Spleen (tissue), 11 donors: ENCODE data around the gene SETD3. TPM values are rescaled to one million over a fixed set of nuclear protein-coding genes. Genes with fewer than 3 reads are reported as not detected.

Source experiments
- DNase-seq: peaks from one replicate; pipeline ENCODE4 v3.0.0-alpha.2; 2020
- H3K27ac ChIP-seq, 8 donors: fragments of 200-600 bp; sonication (generic) in 7 of 8; 1 replicate in 4 of 8; 2 replicates in 4 of 8; pipeline versions ENCODE4 v1.5.0 to v1.8.0; 2016 to 2021; ENCODE audit warnings: inconsistent platforms in 4 of 8, mild to moderate bottlenecking in 4 of 8, moderate library complexity in 1 of 8
- H3K27me3 ChIP-seq, 7 donors: fragments of 200-600 bp; sonication (generic) in 6 of 7; replicated peaks in 1 of 7; 1 replicate in 4 of 7; 2 replicates in 3 of 7; pipeline versions ENCODE4 v1.5.0 to v1.8.0; 2016 to 2021; ENCODE audit warnings: inconsistent platforms in 3 of 7, mild to moderate bottlenecking in 1 of 7
- H3K36me3 ChIP-seq, 6 donors: fragments of 200-600 bp; sonication (generic) in 5 of 6; 1 replicate in 4 of 6; 2 replicates in 2 of 6; pipeline versions ENCODE4 v1.5.0 to v1.8.0; 2016 to 2021; ENCODE audit warnings: inconsistent platforms in 2 of 6
- H3K4me1 ChIP-seq, 6 donors: fragments of 200-600 bp; sonication (generic) in 5 of 6; 1 replicate in 3 of 6; 2 replicates in 3 of 6; pipeline versions ENCODE4 v1.5.0 to v1.8.0; 2016 to 2021; ENCODE audit warnings: inconsistent platforms in 3 of 6
- H3K4me3 ChIP-seq, 8 donors: fragments of 200-600 bp; sonication (generic) in 7 of 8; 1 replicate in 4 of 8; 2 replicates in 4 of 8; pipeline versions ENCODE4 v1.5.0 to v1.8.0; 2016 to 2021; ENCODE audit warnings: inconsistent platforms in 4 of 8, mild to moderate bottlenecking in 4 of 8, moderate library complexity in 2 of 8
- H3K9me3 ChIP-seq, 8 donors: fragments of 200-600 bp; sonication (generic) in 7 of 8; 1 replicate in 4 of 8; 2 replicates in 4 of 8; pipeline versions ENCODE4 v1.5.0 to v1.8.0; 2016 to 2021; ENCODE audit warnings: inconsistent platforms in 4 of 8
- POLR2A ChIP-seq, 3 donors: fragments of 450-650 bp; IDR thresholded peaks; one replicate each; pipeline ENCODE4 v1.5.1; 2017; ENCODE audit warnings: antibody characterized with exemption in 3 of 3, mild to moderate bottlenecking in 1 of 3
- POLR2AphosphoS5 ChIP-seq, 3 donors: sonication (generic); formaldehyde crosslinking; IDR thresholded peaks; one replicate each; pipeline ENCODE4 v1.5.1; 2017; ENCODE audit warnings: antibody characterized with exemption in 3 of 3
- WGBS, 5 donors: extraction: QIAGEN DNeasy Blood & Tissue Kit in 3 of 5; methylation state at CpG; one replicate each; pipeline versions ENCODE4 v1.1.5 to v1.1.7; 2013 to 2018; 5-methylcytosine and 5-hydroxymethylcytosine counted together
- intact Hi-C: fragments of 100-400 bp; cut with DNase I; formaldehyde crosslinking; loops from one replicate; pipeline ENCODE4 v1.15.0; 2023; ENCODE audit warnings: low total_unique reads
- polyA plus RNA-seq, 3 donors: library from polyadenylated mRNA; stranded (reverse); fragments of 200-250 nt; gene quantifications; one replicate each; pipeline ENCODE4 v1.2.1, GENCODE V29; 2013
- total RNA-seq, 7 donors: library from RNA; depleted of rRNA in 3 of 7; stranded (reverse); fragments of >200 nt in 3 of 7; fragmentation: NEBNext Ultra II Directional in 4 of 7; extraction: Animal tissue kit (Norgen Biotek cat#: 25700) in 4 of 7; gene quantifications; one replicate each; pipeline versions ENCODE4 v1.1.0 to v1.2.1, GENCODE V29; 2016 to 2021
- TF ChIP-seq, protein P1 (sequence below), 11 experiments: fragments of 200-600 bp in 7 of 11; fragments of 450-650 bp in 4 of 11; sonication (generic) in 4 of 11; IDR thresholded peaks in 8 of 11; conservative IDR thresholded peaks in 3 of 11; 1 replicate in 7 of 11; 2 replicates in 4 of 11; pipeline versions ENCODE4 v1.4.0 to v1.8.0; 2016 to 2021; ENCODE audit warnings: antibody characterized with exemption in 11 of 11, inconsistent platforms in 4 of 11, mild to moderate bottlenecking in 1 of 11
- donor health status: healthy with polysubstance abuse.
- donor health status: DM: no; HTN: no; CAD: no; lungs with moderate emphysema.
- donor health status: DM: no; HTN: no; CAD: no.
- donor health status: Bipolar disorder and iron deficiency.
- donor health status: healthy.
- donor health status: DM: no; HTN: no; CAD: no.
- donor health status: DM: yes; HTN: yes; CAD: no.

The SETD3 gene
- total and polyA plus RNA-seq, 10 donors = 18.1 to 84.4 (median 62.4) TPM

DNA sequence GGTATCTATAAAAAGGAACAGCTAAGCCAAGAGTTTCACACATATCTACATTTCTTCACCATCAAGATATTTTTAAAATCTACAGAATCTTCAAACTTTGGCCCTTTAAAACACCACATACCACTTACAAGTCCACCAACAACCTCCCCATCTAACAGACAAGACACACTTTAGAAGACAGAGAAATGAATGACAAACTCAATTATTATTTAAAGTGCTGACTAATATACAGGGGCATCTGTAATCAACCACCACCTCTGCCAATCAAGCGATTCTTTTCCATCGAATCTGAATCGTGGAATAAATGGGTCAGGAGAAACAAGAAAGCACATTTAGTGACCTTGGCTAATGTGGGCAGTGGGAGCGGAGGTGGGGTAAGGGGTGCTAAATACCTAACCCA lies 7.7 kb downstream of the SETD3 start:
- no peak overlapping the region for H3K27ac ChIP-seq
- H3K4me1 ChIP-seq = peaks cover 5 to 93% (median 45%) of the 10 kb centered on the region in 6 donors
- 88 to 95% (median 92%) methylated on average over 4 of the region's 4 CpGs for WGBS, 5 donors
- H3K36me3 ChIP-seq = no peaks in the 10 kb centered on the region
- no peak for TF ChIP-seq POLR2AphosphoS5 (IDR thresholded peaks at IDR 0.05)
- TF ChIP-seq, protein P1, sequence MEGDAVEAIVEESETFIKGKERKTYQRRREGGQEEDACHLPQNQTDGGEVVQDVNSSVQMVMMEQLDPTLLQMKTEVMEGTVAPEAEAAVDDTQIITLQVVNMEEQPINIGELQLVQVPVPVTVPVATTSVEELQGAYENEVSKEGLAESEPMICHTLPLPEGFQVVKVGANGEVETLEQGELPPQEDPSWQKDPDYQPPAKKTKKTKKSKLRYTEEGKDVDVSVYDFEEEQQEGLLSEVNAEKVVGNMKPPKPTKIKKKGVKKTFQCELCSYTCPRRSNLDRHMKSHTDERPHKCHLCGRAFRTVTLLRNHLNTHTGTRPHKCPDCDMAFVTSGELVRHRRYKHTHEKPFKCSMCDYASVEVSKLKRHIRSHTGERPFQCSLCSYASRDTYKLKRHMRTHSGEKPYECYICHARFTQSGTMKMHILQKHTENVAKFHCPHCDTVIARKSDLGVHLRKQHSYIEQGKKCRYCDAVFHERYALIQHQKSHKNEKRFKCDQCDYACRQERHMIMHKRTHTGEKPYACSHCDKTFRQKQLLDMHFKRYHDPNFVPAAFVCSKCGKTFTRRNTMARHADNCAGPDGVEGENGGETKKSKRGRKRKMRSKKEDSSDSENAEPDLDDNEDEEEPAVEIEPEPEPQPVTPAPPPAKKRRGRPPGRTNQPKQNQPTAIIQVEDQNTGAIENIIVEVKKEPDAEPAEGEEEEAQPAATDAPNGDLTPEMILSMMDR (IDR thresholded peaks at IDR 0.05 in 8 of 11, conservative IDR thresholded peaks at IDR 0.05 in 3 of 11) = no peak
- no peak for TF ChIP-seq POLR2A (IDR thresholded peaks at IDR 0.05)
- no peak overlapping the region for H3K4me3 ChIP-seq
- H3K9me3 ChIP-seq = no peaks in the 10 kb centered on the region
- DNase-seq = no peak
- intact Hi-C loops = no loop called here
- H3K27me3 ChIP-seq = no peaks in the 10 kb centered on the region

DNA sequence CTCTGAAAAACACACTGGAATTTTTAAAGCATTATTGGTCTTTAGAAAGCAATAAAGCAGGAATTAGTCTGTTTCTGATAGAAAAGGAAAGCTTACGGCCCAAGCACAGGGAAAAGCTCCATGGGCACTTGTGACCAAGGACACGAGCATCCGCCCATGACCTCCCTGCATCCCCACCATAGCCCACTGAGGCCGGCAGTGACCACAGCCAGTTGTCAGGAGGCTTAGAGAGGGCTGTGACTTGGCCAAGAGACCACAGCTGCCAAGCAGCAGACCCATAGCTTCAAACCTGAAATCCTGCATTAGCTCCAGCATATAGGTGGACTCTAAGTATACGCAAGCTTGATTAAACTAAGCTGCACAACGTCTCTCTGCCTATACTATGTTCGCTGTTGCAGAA lies 8.9 kb downstream of the SETD3 start:
- TF ChIP-seq, protein P1 (IDR thresholded peaks at IDR 0.05 in 8 of 11, conservative IDR thresholded peaks at IDR 0.05 in 3 of 11) = no peak
- no peak for TF ChIP-seq POLR2A (IDR thresholded peaks at IDR 0.05)
- TF ChIP-seq POLR2AphosphoS5 (IDR thresholded peaks at IDR 0.05) = peak in 1 of 3 donors; percentile 24
- H3K4me3 ChIP-seq = no peak overlapping the region
- 78 to 84% (median 81%) methylated on average over 7 of the region's 7 CpGs for WGBS, 5 donors
- no peak for DNase-seq
- intact Hi-C loops = no loop called here
- no peaks in the 10 kb centered on the region for H3K27me3 ChIP-seq
- H3K4me1 ChIP-seq = peaks cover 5 to 93% (median 44%) of the 10 kb centered on the region in 6 donors
- no peaks in the 10 kb centered on the region for H3K36me3 ChIP-seq
- H3K27ac ChIP-seq = no peak overlapping the region
- no peaks in the 10 kb centered on the region for H3K9me3 ChIP-seq

DNA sequence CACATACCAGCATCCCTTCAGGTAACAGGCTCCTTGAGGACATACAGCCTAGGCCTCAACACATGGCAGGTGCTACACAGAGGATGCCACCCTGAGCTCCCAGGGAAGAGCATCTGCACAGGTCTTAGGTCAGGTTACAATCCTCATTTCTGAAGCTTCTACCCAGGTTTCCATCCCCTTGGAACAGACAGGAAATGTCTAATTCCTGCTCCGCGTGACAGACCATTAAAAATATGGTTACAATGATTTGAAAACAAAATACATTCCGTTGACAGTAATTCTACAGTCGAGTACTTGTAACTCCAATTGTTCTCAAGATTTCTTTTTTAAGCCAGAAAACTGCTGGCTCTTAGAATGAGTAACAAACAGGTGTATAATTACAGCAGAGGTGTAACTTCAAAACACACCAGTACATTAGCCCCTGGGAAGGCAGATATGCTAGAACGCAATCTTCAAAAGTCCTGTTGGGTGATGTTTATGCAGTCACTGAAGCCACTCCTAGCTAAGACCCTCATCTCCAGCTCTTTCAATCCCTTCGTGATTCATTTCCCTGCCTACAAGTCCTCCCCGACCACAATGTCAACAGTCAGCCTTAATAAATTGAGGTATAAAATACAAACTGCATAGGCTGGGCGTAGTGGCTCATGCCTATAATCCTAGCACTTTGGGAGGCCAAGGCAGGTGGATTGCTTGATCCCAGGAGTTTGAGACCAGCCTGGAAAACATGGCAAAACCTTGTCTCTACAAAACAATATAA lies 11.6 kb downstream of the SETD3 start:
- no peak for DNase-seq
- Histone ChIP-seq H3K27ac (no peak overlapping the region), H3K36me3 (peaks cover 0 to 20% (median 17%) of the 10 kb centered on the region in 6 donors), H3K4me3 (no peak overlapping the region), H3K27me3 (no peaks in the 10 kb centered on the region), H3K4me1 (peaks cover 5 to 70% (median 31%) of the 10 kb centered on the region in 6 donors), H3K9me3 (no peaks in the 10 kb centered on the region)
- 63 to 78% (median 70%) methylated on average over 8 of the region's 8 CpGs for WGBS, 5 donors
- intact Hi-C loops = no loop called here
- TF ChIP-seq POLR2AphosphoS5 (IDR thresholded peaks at IDR 0.05) (no peak), POLR2A (IDR thresholded peaks at IDR 0.05) (no peak)
- TF ChIP-seq, protein P1 (IDR thresholded peaks at IDR 0.05 in 8 of 11, conservative IDR thresholded peaks at IDR 0.05 in 3 of 11) = no peak

DNA sequence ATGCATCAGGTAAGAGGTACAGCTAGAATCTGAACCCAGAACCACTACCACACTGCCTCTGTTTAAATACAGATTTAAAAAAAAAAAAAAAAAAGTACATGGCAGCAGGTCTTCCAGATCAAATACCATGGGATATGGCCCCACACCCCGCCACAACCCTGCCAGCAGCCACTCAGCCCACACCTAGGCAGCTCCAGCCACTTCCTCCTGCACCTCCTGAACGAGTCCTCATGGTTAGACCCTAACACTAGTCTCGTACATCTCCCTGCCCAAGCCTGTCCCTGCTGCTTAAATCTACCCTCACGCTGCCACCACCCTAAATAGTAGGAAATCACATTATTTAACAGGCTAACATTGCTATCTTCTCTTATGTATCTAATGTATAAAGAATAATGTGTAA lies 12.6 kb downstream of the SETD3 start:
- Histone ChIP-seq H3K36me3 (peaks cover 0 to 29% (median 24%) of the 10 kb centered on the region in 6 donors), H3K27ac (no peak overlapping the region), H3K27me3 (no peaks in the 10 kb centered on the region), H3K4me3 (no peak overlapping the region), H3K9me3 (no peaks in the 10 kb centered on the region), H3K4me1 (peaks cover 5 to 60% (median 31%) of the 10 kb centered on the region in 6 donors)
- intact Hi-C loops = no loop called here
- TF ChIP-seq, protein P1 (IDR thresholded peaks at IDR 0.05 in 8 of 11, conservative IDR thresholded peaks at IDR 0.05 in 3 of 11) = no peak
- TF ChIP-seq POLR2AphosphoS5 (IDR thresholded peaks at IDR 0.05) = no peak
- no peak for TF ChIP-seq POLR2A (IDR thresholded peaks at IDR 0.05)
- 56 to 69% (median 62%) methylated on average over 4 of the region's 4 CpGs for WGBS, 5 donors
- no peak for DNase-seq
